Measurements from ENCODE around the gene KDM3B. TPM values are rescaled to one million over a fixed set of nuclear protein-coding genes. Genes with fewer than 3 reads are reported as not detected.
"Not testable (repeated sequence)": the region's sequence is repeated elsewhere in the genome, so short reads cannot be mapped to it uniquely, and the experiment has no call there.

Gene KDM3B
- polyA plus RNA-seq, 2 donors: 18.7 to 20.7 TPM

GRCh38 chr5:138469540-138470321 lies 117.2 kb downstream of the KDM3B start:
- H3K4me3 ChIP-seq (ENCODE audit: low read depth in 1 of 2, low read length in 2 of 2): no peak overlapping the region
- H3K9me3 ChIP-seq (ENCODE audit: control insufficient read depth in 2 of 2, insufficient read depth in 1 of 2, low read depth in 1 of 2, low read length in 1 of 2): no peaks in the 10 kb centered on the region
- 47 to 54% methylated on average over 8 of the region's 8 CpGs for WGBS, 2 donors
- H3K4me1 ChIP-seq (ENCODE audit: control insufficient read depth in 2 of 2, insufficient read depth in 2 of 2, low read length in 1 of 2): peaks cover 0 to 20% of the 10 kb centered on the region in 2 donors
- H3K27me3 ChIP-seq (ENCODE audit: control insufficient read depth in 1 of 2, insufficient read depth in 2 of 2, low read length in 2 of 2): no peaks in the 10 kb centered on the region
- H3K36me3 ChIP-seq (ENCODE audit: control insufficient read depth in 2 of 2, insufficient read depth in 2 of 2, low read length in 1 of 2): peaks cover 0 to 10% of the 10 kb centered on the region in 2 donors
- peak overlapping the region in 1 of 2 donors; percentile 75 for H3K27ac ChIP-seq (ENCODE audit: low read depth in 2 of 2, low read length in 1 of 2)

GRCh38 chr5:138470322-138471051 lies 118.0 kb downstream of the KDM3B start:
- Histone ChIP-seq H3K4me3 (ENCODE audit: low read depth in 1 of 2, low read length in 2 of 2) (no peak overlapping the region), H3K27ac (ENCODE audit: low read depth in 2 of 2, low read length in 1 of 2) (peak overlapping the region; percentile 3 to 75), H3K36me3 (ENCODE audit: control insufficient read depth in 2 of 2, insufficient read depth in 2 of 2, low read length in 1 of 2) (peaks cover 0 to 10% of the 10 kb centered on the region in 2 donors), H3K27me3 (ENCODE audit: control insufficient read depth in 1 of 2, insufficient read depth in 2 of 2, low read length in 2 of 2) (no peaks in the 10 kb centered on the region), H3K9me3 (ENCODE audit: control insufficient read depth in 2 of 2, insufficient read depth in 1 of 2, low read depth in 1 of 2, low read length in 1 of 2) (no peaks in the 10 kb centered on the region), H3K4me1 (ENCODE audit: control insufficient read depth in 2 of 2, insufficient read depth in 2 of 2, low read length in 1 of 2) (peaks cover 0 to 20% of the 10 kb centered on the region in 2 donors)
- 55 to 63% methylated on average over 3 of the region's 3 CpGs for WGBS, 2 donors

- WGBS, 2 donors: 59 to 62% methylated on average over 2 of the region's 2 CpGs
- no peak overlapping the region for H3K4me3 ChIP-seq (ENCODE audit: low read depth in 1 of 2, low read length in 2 of 2)
- H3K9me3 ChIP-seq (ENCODE audit: control insufficient read depth in 2 of 2, insufficient read depth in 1 of 2, low read depth in 1 of 2, low read length in 1 of 2): no peaks in the 10 kb centered on the region
- peaks cover 0 to 20% of the 10 kb centered on the region in 2 donors for H3K4me1 ChIP-seq (ENCODE audit: control insufficient read depth in 2 of 2, insufficient read depth in 2 of 2, low read length in 1 of 2)
- H3K27me3 ChIP-seq (ENCODE audit: control insufficient read depth in 1 of 2, insufficient read depth in 2 of 2, low read length in 2 of 2): no peaks in the 10 kb centered on the region
- H3K36me3 ChIP-seq (ENCODE audit: control insufficient read depth in 2 of 2, insufficient read depth in 2 of 2, low read length in 1 of 2): peaks cover 0 to 10% of the 10 kb centered on the region in 2 donors
- H3K27ac ChIP-seq (ENCODE audit: low read depth in 2 of 2, low read length in 1 of 2): no peak overlapping the region
Measured at GRCh38 chr5:138471052-138471361, 118.5 kb downstream of the KDM3B start.

- Histone ChIP-seq H3K4me3 (ENCODE audit: low read depth in 1 of 2, low read length in 2 of 2) (no peak overlapping the region), H3K9me3 (ENCODE audit: control insufficient read depth in 2 of 2, insufficient read depth in 1 of 2, low read depth in 1 of 2, low read length in 1 of 2) (no peaks in the 10 kb centered on the region), H3K27ac (ENCODE audit: low read depth in 2 of 2, low read length in 1 of 2) (no peak overlapping the region), H3K27me3 (ENCODE audit: control insufficient read depth in 1 of 2, insufficient read depth in 2 of 2, low read length in 2 of 2) (no peaks in the 10 kb centered on the region), H3K4me1 (ENCODE audit: control insufficient read depth in 2 of 2, insufficient read depth in 2 of 2, low read length in 1 of 2) (peaks cover 0 to 10% of the 10 kb centered on the region in 2 donors), H3K36me3 (ENCODE audit: control insufficient read depth in 2 of 2, insufficient read depth in 2 of 2, low read length in 1 of 2) (peaks cover 0 to 6% of the 10 kb centered on the region in 2 donors)
- 28 to 31% methylated on average over 6 of the region's 6 CpGs for WGBS, 2 donors
Measured at GRCh38 chr5:138472353-138472752, 119.9 kb downstream of the KDM3B start.

GRCh38 chr5:138473151-138473550 lies 120.7 kb downstream of the KDM3B start:
- H3K36me3 ChIP-seq (ENCODE audit: control insufficient read depth in 2 of 2, insufficient read depth in 2 of 2, low read length in 1 of 2); H3K4me1 ChIP-seq (ENCODE audit: control insufficient read depth in 2 of 2, insufficient read depth in 2 of 2, low read length in 1 of 2); H3K9me3 ChIP-seq (ENCODE audit: control insufficient read depth in 2 of 2, insufficient read depth in 1 of 2, low read depth in 1 of 2, low read length in 1 of 2); H3K27me3 ChIP-seq (ENCODE audit: control insufficient read depth in 1 of 2, insufficient read depth in 2 of 2, low read length in 2 of 2); H3K4me3 ChIP-seq (ENCODE audit: low read depth in 1 of 2, low read length in 2 of 2); H3K27ac ChIP-seq (ENCODE audit: low read depth in 2 of 2, low read length in 1 of 2): not testable (repeated sequence)
- 93% methylated on average over 5 of the region's 5 CpGs for WGBS, 2 donors

GRCh38 chr5:138476918-138477317 lies 124.4 kb downstream of the KDM3B start:
- 51 to 59% methylated on average over 7 of the region's 7 CpGs for WGBS, 2 donors
- Histone ChIP-seq H3K4me3 (ENCODE audit: low read depth in 1 of 2, low read length in 2 of 2) (no peak overlapping the region), H3K4me1 (ENCODE audit: control insufficient read depth in 2 of 2, insufficient read depth in 2 of 2, low read length in 1 of 2) (no peaks in the 10 kb centered on the region), H3K36me3 (ENCODE audit: control insufficient read depth in 2 of 2, insufficient read depth in 2 of 2, low read length in 1 of 2) (no peaks in the 10 kb centered on the region), H3K27ac (ENCODE audit: low read depth in 2 of 2, low read length in 1 of 2) (peak overlapping the region in 1 of 2 donors; percentile 57), H3K9me3 (ENCODE audit: control insufficient read depth in 2 of 2, insufficient read depth in 1 of 2, low read depth in 1 of 2, low read length in 1 of 2) (no peaks in the 10 kb centered on the region), H3K27me3 (ENCODE audit: control insufficient read depth in 1 of 2, insufficient read depth in 2 of 2, low read length in 2 of 2) (no peaks in the 10 kb centered on the region)

- no peaks in the 10 kb centered on the region for H3K9me3 ChIP-seq (ENCODE audit: control insufficient read depth in 2 of 2, insufficient read depth in 1 of 2, low read depth in 1 of 2, low read length in 1 of 2)
- H3K27me3 ChIP-seq (ENCODE audit: control insufficient read depth in 1 of 2, insufficient read depth in 2 of 2, low read length in 2 of 2): no peaks in the 10 kb centered on the region
- H3K27ac ChIP-seq (ENCODE audit: low read depth in 2 of 2, low read length in 1 of 2): peak overlapping the region; percentile 52 to 71
- WGBS, 2 donors: 42 to 61% methylated on average over 4 of the region's 4 CpGs
- H3K36me3 ChIP-seq (ENCODE audit: control insufficient read depth in 2 of 2, insufficient read depth in 2 of 2, low read length in 1 of 2): no peaks in the 10 kb centered on the region
- H3K4me1 ChIP-seq (ENCODE audit: control insufficient read depth in 2 of 2, insufficient read depth in 2 of 2, low read length in 1 of 2): no peaks in the 10 kb centered on the region
- no peak overlapping the region for H3K4me3 ChIP-seq (ENCODE audit: low read depth in 1 of 2, low read length in 2 of 2)
Measured at GRCh38 chr5:138482638-138483037, 130.2 kb downstream of the KDM3B start.

Other genes starting within 250 kb of the KDM3B start
- under 1 TPM; 0.39 to 0.90 TPM for gene NME5, start 213.3 kb upstream of the KDM3B start, polyA plus RNA-seq
- 10 to 100 TPM; 25.0 to 34.7 TPM for gene BRD8, start 174.1 kb upstream of the KDM3B start, polyA plus RNA-seq
- gene KIF20A, start 173.6 kb upstream of the KDM3B start, polyA plus RNA-seq: 1 to 10 TPM; 8.8 to 9.9 TPM
- gene CDC23, start 139.4 kb upstream of the KDM3B start, polyA plus RNA-seq: 10 to 100 TPM in 1 of 2 donors, 1 to 10 TPM in 1; 9.0 to 14.4 TPM
- under 1 TPM; 0.14 to 0.32 TPM for gene GFRA3, start 78.1 kb upstream of the KDM3B start, polyA plus RNA-seq
- gene CDC25C, start 20.9 kb upstream of the KDM3B start, polyA plus RNA-seq: 1 to 10 TPM; 1.0 to 1.6 TPM
- 1 to 10 TPM; 7.4 to 8.7 TPM for gene FAM53C, start 14.4 kb upstream of the KDM3B start, polyA plus RNA-seq
- gene REEP2, start 86.4 kb downstream of the KDM3B start, polyA plus RNA-seq: 1 to 10 TPM; 2.0 to 2.6 TPM
- gene EGR1, start 112.8 kb downstream of the KDM3B start, polyA plus RNA-seq: 10 to 100 TPM; 17.9 to 45.0 TPM
- 10 to 100 TPM; 38.9 to 64.8 TPM for gene ETF1, start 190.6 kb downstream of the KDM3B start, polyA plus RNA-seq
- 100 to 1,000 TPM in 1 of 2 donors, 10 to 100 TPM in 1; 78.5 to 111 TPM for gene HSPA9, start 222.7 kb downstream of the KDM3B start, polyA plus RNA-seq